Tibial nerve (tissue), 4 donors: Measurements from ENCODE around the gene DACH2. TPM values are rescaled to one million over a fixed set of nuclear protein-coding genes. Genes with fewer than 3 reads are reported as not detected.

Source experiments
- DNase-seq, 2 donors: peaks; one replicate each; pipeline ENCODE4 v3.0.0-alpha.2; 2019; ENCODE audit warnings: low spot score in 2 of 2
- H3K27ac ChIP-seq, 4 donors: fragments of 200-600 bp; sonication (generic) in 3 of 4; one replicate each; pipeline ENCODE4 v1.5.1; 2017 to 2019; ENCODE audit warnings: mild to moderate bottlenecking in 1 of 4
- H3K27me3 ChIP-seq, 2 donors: fragments of 200-600 bp; sonication (generic) in 1 of 2; one replicate each; pipeline versions ENCODE4 v1.5.1 to v1.6.0; 2017 to 2019
- H3K36me3 ChIP-seq, 3 donors: fragments of 200-600 bp; sonication (generic); one replicate each; pipeline ENCODE4 v1.5.1; 2018 to 2019
- H3K4me1 ChIP-seq, 4 donors: fragments of 200-600 bp; sonication (generic) in 3 of 4; one replicate each; pipeline ENCODE4 v1.5.1; 2017 to 2019
- H3K4me3 ChIP-seq, 4 donors: fragments of 200-600 bp; sonication (generic) in 3 of 4; one replicate each; pipeline ENCODE4 v1.5.1; 2017 to 2019; ENCODE audit warnings: mild to moderate bottlenecking in 1 of 4, moderate library complexity in 1 of 4
- H3K9me3 ChIP-seq, 4 donors: fragments of 200-600 bp; sonication (generic) in 3 of 4; one replicate each; pipeline ENCODE4 v1.5.1; 2017 to 2019
- CTCF ChIP-seq, 5 experiments: fragments of 200-600 bp in 3 of 5; fragments of 450-650 bp in 2 of 5; sonication (generic) in 3 of 5; IDR thresholded peaks; one replicate each; pipeline ENCODE4 v1.5.1; 2016 to 2019; ENCODE audit warnings: antibody characterized with exemption in 5 of 5, mild to moderate bottlenecking in 3 of 5, moderate library complexity in 2 of 5
- EP300 ChIP-seq, 2 donors: sonication (generic); formaldehyde crosslinking; IDR thresholded peaks; one replicate each; pipeline ENCODE4 v1.6.1; 2017; ENCODE audit warnings: antibody characterized with exemption in 2 of 2, mild to moderate bottlenecking in 1 of 2
- POLR2A ChIP-seq, 2 donors: fragments of 450-650 bp; IDR thresholded peaks; one replicate each; pipeline ENCODE4 v1.6.1; 2017; ENCODE audit warnings: antibody characterized with exemption in 2 of 2, mild to moderate bottlenecking in 2 of 2, moderate library complexity in 2 of 2
- WGBS, 2 donors: methylation state at CpG; one replicate each; pipeline ENCODE4 v1.1.5; 2018; 5-methylcytosine and 5-hydroxymethylcytosine counted together
- total RNA-seq, 4 donors: library from RNA; depleted of rRNA; stranded (reverse); fragments of >200 nt; gene quantifications; one replicate each; pipeline ENCODE4 v1.1.0, GENCODE V29; 2016

DACH2 gene
- total RNA-seq, 4 donors from 2014 or later = 0.21 to 0.90 (median 0.44) TPM; not detected in 1

GRCh38 chrX:86460760-86461159 lies 312.5 kb downstream of the DACH2 start:
- no peak for DNase-seq
- 57 to 75% methylated on average over 3 of the region's 3 CpGs for WGBS, 2 donors
- Histone ChIP-seq H3K36me3 (no peaks in the 10 kb centered on the region), H3K4me1 (no peaks in the 10 kb centered on the region), H3K27ac (no peak overlapping the region), H3K27me3 (no peaks in the 10 kb centered on the region), H3K9me3 (no peaks in the 10 kb centered on the region), H3K4me3 (no peak overlapping the region)
- TF ChIP-seq POLR2A (IDR thresholded peaks at IDR 0.05) = no peak
- TF ChIP-seq EP300 (IDR thresholded peaks at IDR 0.05) = no peak
- TF ChIP-seq CTCF (IDR thresholded peaks at IDR 0.05) = no peak

GRCh38 chrX:86504297-86504696 lies 356.0 kb downstream of the DACH2 start:
- Histone ChIP-seq H3K4me1 (no peaks in the 10 kb centered on the region), H3K9me3 (no peaks in the 10 kb centered on the region), H3K36me3 (no peaks in the 10 kb centered on the region), H3K27me3 (no peaks in the 10 kb centered on the region), H3K4me3 (no peak overlapping the region), H3K27ac (no peak overlapping the region)
- TF ChIP-seq CTCF (IDR thresholded peaks at IDR 0.05) (no peak), EP300 (IDR thresholded peaks at IDR 0.05) (no peak), POLR2A (IDR thresholded peaks at IDR 0.05) (no peak)
- no peak for DNase-seq
- WGBS, 2 donors = 83 to 86% methylated on average over 1 of the region's 1 CpG

- 18 to 35% methylated on average over 2 of the region's 2 CpGs for WGBS, 2 donors
- Histone ChIP-seq H3K4me1 (no peaks in the 10 kb centered on the region), H3K27ac (no peak overlapping the region), H3K27me3 (no peaks in the 10 kb centered on the region), H3K4me3 (no peak overlapping the region), H3K36me3 (no peaks in the 10 kb centered on the region), H3K9me3 (no peaks in the 10 kb centered on the region)
- no peak for DNase-seq
- TF ChIP-seq CTCF (IDR thresholded peaks at IDR 0.05) = no peak
- no peak for TF ChIP-seq POLR2A (IDR thresholded peaks at IDR 0.05)
- no peak for TF ChIP-seq EP300 (IDR thresholded peaks at IDR 0.05)
Measured at GRCh38 chrX:86507331-86507730, 359.1 kb downstream of the DACH2 start.

GRCh38 chrX:86579777-86580176 lies 431.5 kb downstream of the DACH2 start:
- Histone ChIP-seq H3K4me3 (no peak overlapping the region), H3K36me3 (no peaks in the 10 kb centered on the region), H3K4me1 (no peaks in the 10 kb centered on the region), H3K27ac (no peak overlapping the region), H3K27me3 (no peaks in the 10 kb centered on the region), H3K9me3 (no peaks in the 10 kb centered on the region)
- 62 to 100% methylated on average over 3 to 4 of the region's 4 CpGs for WGBS, 2 donors
- no peak for TF ChIP-seq EP300 (IDR thresholded peaks at IDR 0.05)
- no peak for TF ChIP-seq CTCF (IDR thresholded peaks at IDR 0.05)
- no peak for TF ChIP-seq POLR2A (IDR thresholded peaks at IDR 0.05)
- DNase-seq = no peak

GRCh38 chrX:86604607-86605006 lies 456.4 kb downstream of the DACH2 start:
- no peak for DNase-seq
- TF ChIP-seq CTCF (IDR thresholded peaks at IDR 0.05) (no peak), EP300 (IDR thresholded peaks at IDR 0.05) (no peak), POLR2A (IDR thresholded peaks at IDR 0.05) (no peak)
- 48 to 72% methylated on average over 2 of the region's 2 CpGs for WGBS, 2 donors
- Histone ChIP-seq H3K36me3 (no peaks in the 10 kb centered on the region), H3K27ac (no peak overlapping the region), H3K9me3 (no peaks in the 10 kb centered on the region), H3K4me1 (no peaks in the 10 kb centered on the region), H3K27me3 (no peaks in the 10 kb centered on the region), H3K4me3 (no peak overlapping the region)
